ENCODE measurements around the gene HELZ.
A peak's percentile ranks its signal among the peaks of the same experiment; 100 is the strongest.
"Not testable (repeated sequence)": the region's sequence is repeated elsewhere in the genome, so short reads cannot be mapped to it uniquely, and the experiment has no call there.

Gene HELZ

GRCh38 chr17:67111808-67112207, 133.2 kb downstream of the HELZ start:
- DNase-seq = no peak

- no peak for DNase-seq
Measured at GRCh38 chr17:67111327-67111726, 133.7 kb downstream of the HELZ start.

- no peak for DNase-seq
Measured at GRCh38 chr17:67110619-67111018, 134.4 kb downstream of the HELZ start.

GRCh38 chr17:67109111-67109510, 135.9 kb downstream of the HELZ start:
- DNase-seq = no peak

- no peak for DNase-seq
Measured at GRCh38 chr17:67107811-67108775, 136.9 kb downstream of the HELZ start.

- DNase-seq = no peak
Measured at GRCh38 chr17:67107171-67107570, 137.8 kb downstream of the HELZ start.

GRCh38 chr17:67105213-67105612, 139.8 kb downstream of the HELZ start:
- DNase-seq = peak; percentile 55

GRCh38 chr17:67104641-67105040, 140.4 kb downstream of the HELZ start:
- not testable (repeated sequence) for DNase-seq

GRCh38 chr17:67098006-67098405, 147.0 kb downstream of the HELZ start:
- no peak for DNase-seq

- DNase-seq = no peak
Measured at GRCh38 chr17:67096609-67097008, 148.4 kb downstream of the HELZ start.

- no peak for DNase-seq
Measured at GRCh38 chr17:67095803-67096202, 149.2 kb downstream of the HELZ start.

- not testable (repeated sequence) for DNase-seq
Measured at GRCh38 chr17:67095291-67095690, 149.7 kb downstream of the HELZ start.

GRCh38 chr17:67093348-67093747, 151.6 kb downstream of the HELZ start:
- no peak for DNase-seq

GRCh38 chr17:67092710-67093109, 152.3 kb downstream of the HELZ start:
- not testable (repeated sequence) for DNase-seq

GRCh38 chr17:67092291-67092690, 152.7 kb downstream of the HELZ start:
- no peak for DNase-seq

- DNase-seq = peak; percentile 27
Measured at GRCh38 chr17:67090341-67090740, 154.7 kb downstream of the HELZ start.

- no peak for DNase-seq
Measured at GRCh38 chr17:67088639-67089038, 156.4 kb downstream of the HELZ start.

- DNase-seq = no peak
Measured at GRCh38 chr17:67085406-67085805, 159.6 kb downstream of the HELZ start.

GRCh38 chr17:67082107-67082506, 162.9 kb downstream of the HELZ start:
- peak; percentile 48 for DNase-seq

- DNase-seq = peak; percentile 15
Measured at GRCh38 chr17:67080804-67081203, 164.2 kb downstream of the HELZ start.

GRCh38 chr17:67079491-67079890, 165.5 kb downstream of the HELZ start:
- no peak for DNase-seq

GRCh38 chr17:67078292-67078691, 166.7 kb downstream of the HELZ start:
- DNase-seq = no peak

GRCh38 chr17:67076290-67076689, 168.7 kb downstream of the HELZ start:
- no peak for DNase-seq

- no peak for DNase-seq
Measured at GRCh38 chr17:67074781-67075180, 170.2 kb downstream of the HELZ start.

GRCh38 chr17:67072885-67073284, 172.1 kb downstream of the HELZ start:
- DNase-seq = no peak

Measured in hematopoietic multipotent progenitor cell treated with erythropoietin and hydrocortisone succinate and interleukin-3 and kit ligand, for 4 days (in vitro differentiated cells).